ENCODE results near the gene BRD4. TPM values are rescaled to one million over a fixed set of nuclear protein-coding genes. Genes with fewer than 3 reads are reported as not detected.

The BRD4 gene
- total RNA-seq, 4 donors from 2014 or later: 27.6 to 46.5 (median 35.3) TPM

- no peak for TF ChIP-seq CTCF (IDR thresholded peaks at IDR 0.05; ENCODE audit: low read depth)
These were observed 22.4 kb upstream of the BRD4 start for GRCh38 chr19:15354566-15355296.

GRCh38 chr19:15353908-15354307 is 21.6 kb upstream of the BRD4 start:
- TF ChIP-seq CTCF (IDR thresholded peaks at IDR 0.05; ENCODE audit: low read depth): no peak

GRCh38 chr19:15340086-15340485 is 7.7 kb upstream of the BRD4 start:
- TF ChIP-seq CTCF (IDR thresholded peaks at IDR 0.05; ENCODE audit: low read depth): no peak

- no peak for TF ChIP-seq CTCF (IDR thresholded peaks at IDR 0.05; ENCODE audit: low read depth)
These were observed 4.9 kb upstream of the BRD4 start for GRCh38 chr19:15337202-15337601.

GRCh38 chr19:15331419-15332310 is 674 bp downstream of the BRD4 start:
- TF ChIP-seq CTCF (IDR thresholded peaks at IDR 0.05; ENCODE audit: low read depth): no peak

- no peak for TF ChIP-seq CTCF (IDR thresholded peaks at IDR 0.05; ENCODE audit: low read depth)
These were observed 1.4 kb downstream of the BRD4 start for GRCh38 chr19:15330801-15331418.

GRCh38 chr19:15328312-15328711 is 4.0 kb downstream of the BRD4 start:
- no peak for TF ChIP-seq CTCF (IDR thresholded peaks at IDR 0.05; ENCODE audit: low read depth)
